BJ (cell line): Measurements from ENCODE around the gene ANKRD55. TPM values are rescaled to one million over a fixed set of nuclear protein-coding genes. Genes with fewer than 3 reads are reported as not detected.

Experiments
- CTCF ChIA-PET: fragments of 350-600 bp; formaldehyde crosslinking; extraction: SDS; loops from one replicate; lab custom pipeline; 2021; ENCODE audit warnings: antibody characterized with exemption, inconsistent platforms; lab: Yijun Ruan, JAX
- POLR2A ChIA-PET: fragments of 300-600 bp; sonication (Branson Sonifier 250); formaldehyde crosslinking; extraction: SDS; loops from one replicate; lab custom pipeline; 2021; ENCODE audit warnings: antibody characterized with exemption; lab: Charles Lee
- DNase-seq: peaks from one replicate; pipeline ENCODE4 v3.0.0-alpha.2; 2011; ENCODE audit warnings: low read depth
- H3K27me3 ChIP-seq: 2 replicates; pipeline ENCODE4 v1.6.0; 2011; ENCODE audit warnings: low read length; ENCODE audit not compliant: control insufficient read depth, insufficient read depth
- H3K36me3 ChIP-seq: 2 replicates; pipeline ENCODE4 v1.5.1; 2011; ENCODE audit warnings: low read length; ENCODE audit not compliant: control insufficient read depth, insufficient read depth
- H3K4me3 ChIP-seq: 2 replicates; pipeline ENCODE4 v1.5.1; 2011; ENCODE audit warnings: low read depth, mild to moderate bottlenecking, control low read depth, low read length
- CTCF ChIP-seq: IDR thresholded peaks from 2 replicates; pipeline ENCODE4 v1.5.1; 2011; ENCODE audit warnings: low read depth, mild to moderate bottlenecking, control low read depth, inconsistent platforms, low read length, moderate library complexity; ENCODE audit not compliant: insufficient read depth
- polyA plus RNA-seq: library from polyadenylated mRNA; depleted of rRNA; stranded (reverse); fragments of >200 nt; gene quantifications from 2 replicates; pipeline ENCODE4 v1.2.3, GENCODE V29; 2011

Gene ANKRD55
- polyA plus RNA-seq, 1 experiment, result not detected

- ChIA-PET POLR2A (no interaction called here), CTCF (interaction anchor here (1.1 kb wide), 1 partner anchor 19 kb away, joined by 3 read pairs; no protein-coding TSS in a partner anchor)
- no peaks in the 10 kb centered on the region for H3K27me3 ChIP-seq
- TF ChIP-seq CTCF, result no peak
- H3K4me3 ChIP-seq, result no peak overlapping the region
- H3K36me3 ChIP-seq, result no peaks in the 10 kb centered on the region
- DNase-seq, result no peak
Measured at GRCh38 chr5:56071470-56071869, 161.7 kb downstream of the ANKRD55 start.

GRCh38 chr5:56070851-56071465 is 162.2 kb downstream of the ANKRD55 start:
- POLR2A ChIA-PET, result no interaction called here
- CTCF ChIA-PET, result no interaction called here

GRCh38 chr5:56069652-56070226 is 163.4 kb downstream of the ANKRD55 start:
- TF ChIP-seq CTCF, result no peak
- no peaks in the 10 kb centered on the region for H3K36me3 ChIP-seq
- H3K27me3 ChIP-seq, result no peaks in the 10 kb centered on the region
- H3K4me3 ChIP-seq, result no peak overlapping the region
- ChIA-PET CTCF (no interaction called here), POLR2A (no interaction called here)
- DNase-seq, result no peak

More at GRCh38 chr5:56070851-56071465, 162.2 kb downstream of the ANKRD55 start:
- no peak for DNase-seq
- TF ChIP-seq CTCF, result no peak
- Histone ChIP-seq H3K4me3 (no peak overlapping the region), H3K36me3 (no peaks in the 10 kb centered on the region), H3K27me3 (no peaks in the 10 kb centered on the region)

- Histone ChIP-seq H3K27me3 (no peaks in the 10 kb centered on the region), H3K4me3 (no peak overlapping the region), H3K36me3 (no peaks in the 10 kb centered on the region)
- no peak for DNase-seq
- POLR2A ChIA-PET, result no interaction called here
- CTCF ChIA-PET, result no interaction called here
- TF ChIP-seq CTCF, result no peak
Measured at GRCh38 chr5:56066931-56067450, 166.1 kb downstream of the ANKRD55 start.

GRCh38 chr5:56064984-56065383 is 168.1 kb downstream of the ANKRD55 start:
- ChIA-PET CTCF (interaction anchor here (0.9 kb wide), 1 partner anchor 14 kb away, joined by 3 read pairs; no protein-coding TSS in a partner anchor), POLR2A (no interaction called here)
- H3K4me3 ChIP-seq, result no peak overlapping the region
- no peak for DNase-seq
- no peak for TF ChIP-seq CTCF
- H3K36me3 ChIP-seq, result no peaks in the 10 kb centered on the region
- no peaks in the 10 kb centered on the region; the same call in 1 of the 2 replicates for H3K27me3 ChIP-seq
